Right lobe of liver (tissue), 4 donors: Measurements from ENCODE around the gene ZBTB32.

Experiments
- POLR2A ChIP-seq: fragments of 450-650 bp; IDR thresholded peaks from one replicate; pipeline ENCODE4 v1.6.1; 2017; ENCODE audit warnings: antibody characterized with exemption, mild to moderate bottlenecking
- TF ChIP-seq, protein P1 (sequence below), 4 donors: fragments of 200-600 bp in 3 of 4; fragments of 450-650 bp in 1 of 4; IDR thresholded peaks; one replicate each; pipeline versions ENCODE4 v1.5.1 to v1.8.0; 2016 to 2022; ENCODE audit warnings: antibody characterized with exemption in 4 of 4, mild to moderate bottlenecking in 2 of 4
- donor health status: DM: no; HTN: no; CAD: no.
- donor health status: DM: no; HTN: no; CAD: no.
- donor health status: DM: no; HTN: yes; CAD: no.

DNA sequence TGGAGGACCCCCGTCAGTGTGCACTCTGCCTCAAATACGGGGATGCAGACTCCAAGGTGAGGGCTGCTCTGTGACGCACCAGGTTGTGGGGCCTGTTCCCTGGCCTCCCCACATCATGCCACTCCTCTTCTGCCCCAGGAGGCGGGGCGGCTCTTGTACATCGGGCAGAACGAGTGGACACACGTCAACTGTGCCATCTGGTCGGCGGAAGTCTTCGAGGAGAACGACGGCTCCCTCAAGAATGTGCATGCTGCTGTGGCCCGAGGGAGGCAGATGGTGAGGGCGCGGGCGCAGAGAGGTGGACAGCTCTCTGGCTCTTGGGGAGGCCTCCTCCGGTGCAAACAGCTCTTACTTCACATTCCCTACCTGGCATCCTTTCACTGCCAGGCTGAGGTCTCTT lies 24.7 kb downstream of the ZBTB32 start:
- TF ChIP-seq, protein P1, sequence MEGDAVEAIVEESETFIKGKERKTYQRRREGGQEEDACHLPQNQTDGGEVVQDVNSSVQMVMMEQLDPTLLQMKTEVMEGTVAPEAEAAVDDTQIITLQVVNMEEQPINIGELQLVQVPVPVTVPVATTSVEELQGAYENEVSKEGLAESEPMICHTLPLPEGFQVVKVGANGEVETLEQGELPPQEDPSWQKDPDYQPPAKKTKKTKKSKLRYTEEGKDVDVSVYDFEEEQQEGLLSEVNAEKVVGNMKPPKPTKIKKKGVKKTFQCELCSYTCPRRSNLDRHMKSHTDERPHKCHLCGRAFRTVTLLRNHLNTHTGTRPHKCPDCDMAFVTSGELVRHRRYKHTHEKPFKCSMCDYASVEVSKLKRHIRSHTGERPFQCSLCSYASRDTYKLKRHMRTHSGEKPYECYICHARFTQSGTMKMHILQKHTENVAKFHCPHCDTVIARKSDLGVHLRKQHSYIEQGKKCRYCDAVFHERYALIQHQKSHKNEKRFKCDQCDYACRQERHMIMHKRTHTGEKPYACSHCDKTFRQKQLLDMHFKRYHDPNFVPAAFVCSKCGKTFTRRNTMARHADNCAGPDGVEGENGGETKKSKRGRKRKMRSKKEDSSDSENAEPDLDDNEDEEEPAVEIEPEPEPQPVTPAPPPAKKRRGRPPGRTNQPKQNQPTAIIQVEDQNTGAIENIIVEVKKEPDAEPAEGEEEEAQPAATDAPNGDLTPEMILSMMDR (IDR thresholded peaks at IDR 0.05), result no peak
- no peak for TF ChIP-seq POLR2A
